SU-DHL-6 (cell line): Measurements from ENCODE around the gene EML1.

Experiments used
- H2AFZ ChIP-seq: fragments of 200-600 bp; sonication (generic); 2 replicates; pipeline ENCODE4 v1.6.1; 2014; ENCODE audit warnings: low read depth, mild to moderate bottlenecking, moderate library complexity, mixed read lengths, antibody characterized with exemption, low read length; ENCODE audit not compliant: severe bottlenecking
- H3F3A ChIP-seq: fragments of 200-600 bp; shearing (Covaris generic); 2 replicates; pipeline ENCODE4 v1.6.0; 2016; ENCODE audit warnings: antibody characterized with exemption, mild to moderate bottlenecking; ENCODE audit not compliant: insufficient read depth
- H3K27ac ChIP-seq: fragments of 200-600 bp; sonication (generic); 2 replicates; pipeline ENCODE4 v1.5.1; 2016; ENCODE audit warnings: low read depth, mild to moderate bottlenecking, low read length, moderate library complexity, mixed read lengths
- H3K27me3 ChIP-seq: fragments of 200-600 bp; sonication (generic), shearing (Covaris generic); 2 replicates; pipeline ENCODE4 v1.6.0; 2014; ENCODE audit warnings: mild to moderate bottlenecking, low read length
- H3K36me3 ChIP-seq: fragments of 200-600 bp; sonication (generic); 2 replicates; pipeline ENCODE4 v1.6.1; 2014; ENCODE audit warnings: mild to moderate bottlenecking, low read length, mixed read lengths
- H3K4me2 ChIP-seq: fragments of 300-600, 200-600 bp; shearing (Covaris generic), sonication (generic); 2 replicates; pipeline ENCODE4 v1.6.0; 2014; ENCODE audit warnings: low read length, low read depth, mild to moderate bottlenecking; ENCODE audit not compliant: poor library complexity, severe bottlenecking
- H3K4me3 ChIP-seq: fragments of 200-600 bp; sonication (generic); 2 replicates; pipeline ENCODE4 v1.5.1; 2014; ENCODE audit warnings: antibody characterized with exemption, low read length, mild to moderate bottlenecking, mixed read lengths; ENCODE audit not compliant: insufficient read depth, poor library complexity, severe bottlenecking
- H3K79me2 ChIP-seq: fragments of 200-600 bp; sonication (generic); 2 replicates; pipeline ENCODE4 v1.6.1; 2014; ENCODE audit warnings: mild to moderate bottlenecking, low read length, moderate library complexity; ENCODE audit not compliant: insufficient read depth
- H3K9ac ChIP-seq: fragments of 200-600 bp; sonication (generic); 2 replicates; pipeline ENCODE4 v1.7.0; 2014; ENCODE audit warnings: mild to moderate bottlenecking, low read length
- H3K9me2 ChIP-seq: fragments of 200-600 bp; sonication (generic); replicated peaks from 2 replicates; pipeline ENCODE4 v1.6.1; 2014; ENCODE audit warnings: low read length; ENCODE audit not compliant: insufficient read depth
- H3K9me3 ChIP-seq: fragments of 200-600 bp; sonication (generic); 2 replicates; pipeline ENCODE4 v1.6.1; 2014; ENCODE audit warnings: low read length, mixed read lengths; ENCODE audit not compliant: insufficient read depth
- H4K20me1 ChIP-seq: fragments of 200-600 bp; sonication (generic); 2 replicates; pipeline ENCODE4 v1.6.1; 2014; ENCODE audit warnings: low read depth, mild to moderate bottlenecking, antibody characterized with exemption, low read length, moderate library complexity, mixed read lengths
- EZH2phosphoT487 ChIP-seq: fragments of 200-600 bp; sonication (generic), shearing (Covaris generic); conservative IDR thresholded peaks from 2 replicates; pipeline ENCODE4 v1.6.1; 2018; ENCODE audit warnings: mild to moderate bottlenecking, antibody characterized with exemption, low read length, moderate library complexity, mixed read lengths
- TF ChIP-seq, protein P1 (sequence below): fragments of 200-600 bp; sonication (generic); IDR thresholded peaks from one replicate; pipeline ENCODE4 v1.5.1; 2017; ENCODE audit warnings: antibody characterized with exemption, mild to moderate bottlenecking, low read length, moderate library complexity; ENCODE audit not compliant: insufficient read depth, poor library complexity, severe bottlenecking

The EML1 gene

GRCh38 chr14:99863059-99863458 is 69.8 kb downstream of the EML1 start:
- H3K9ac ChIP-seq, result no peak overlapping the region

GRCh38 chr14:99865408-99865807 is 72.2 kb downstream of the EML1 start:
- no peaks in the 10 kb centered on the region for H3K36me3 ChIP-seq
- H3K9me2 ChIP-seq, result no peaks in the 10 kb centered on the region
- H3K79me2 ChIP-seq, result no peaks in the 10 kb centered on the region
- H3K9ac ChIP-seq, result no peak overlapping the region
- no peak overlapping the region for H2AFZ ChIP-seq
- no peak overlapping the region for H3K27ac ChIP-seq
- no peaks in the 10 kb centered on the region for H3K27me3 ChIP-seq
- no peak overlapping the region for H3K4me2 ChIP-seq
- H3K9me3 ChIP-seq, result no peaks in the 10 kb centered on the region
- TF ChIP-seq EZH2phosphoT487, result no peak
- no peaks in the 10 kb centered on the region for H4K20me1 ChIP-seq
- H3F3A ChIP-seq, result no peaks in the 10 kb centered on the region
- no peak overlapping the region for H3K4me3 ChIP-seq

More at GRCh38 chr14:99863059-99863458, 69.8 kb downstream of the EML1 start:
- Histone ChIP-seq H3K27ac (no peak overlapping the region), H3K27me3 (no peaks in the 10 kb centered on the region), H3F3A (no peaks in the 10 kb centered on the region), H3K4me3 (no peak overlapping the region), H3K4me2 (no peak overlapping the region), H4K20me1 (no peaks in the 10 kb centered on the region), H3K36me3 (no peaks in the 10 kb centered on the region), H3K9me2 (no peaks in the 10 kb centered on the region), H2AFZ (no peak overlapping the region), H3K9me3 (no peaks in the 10 kb centered on the region), H3K79me2 (no peaks in the 10 kb centered on the region)
- TF ChIP-seq, protein P1, sequence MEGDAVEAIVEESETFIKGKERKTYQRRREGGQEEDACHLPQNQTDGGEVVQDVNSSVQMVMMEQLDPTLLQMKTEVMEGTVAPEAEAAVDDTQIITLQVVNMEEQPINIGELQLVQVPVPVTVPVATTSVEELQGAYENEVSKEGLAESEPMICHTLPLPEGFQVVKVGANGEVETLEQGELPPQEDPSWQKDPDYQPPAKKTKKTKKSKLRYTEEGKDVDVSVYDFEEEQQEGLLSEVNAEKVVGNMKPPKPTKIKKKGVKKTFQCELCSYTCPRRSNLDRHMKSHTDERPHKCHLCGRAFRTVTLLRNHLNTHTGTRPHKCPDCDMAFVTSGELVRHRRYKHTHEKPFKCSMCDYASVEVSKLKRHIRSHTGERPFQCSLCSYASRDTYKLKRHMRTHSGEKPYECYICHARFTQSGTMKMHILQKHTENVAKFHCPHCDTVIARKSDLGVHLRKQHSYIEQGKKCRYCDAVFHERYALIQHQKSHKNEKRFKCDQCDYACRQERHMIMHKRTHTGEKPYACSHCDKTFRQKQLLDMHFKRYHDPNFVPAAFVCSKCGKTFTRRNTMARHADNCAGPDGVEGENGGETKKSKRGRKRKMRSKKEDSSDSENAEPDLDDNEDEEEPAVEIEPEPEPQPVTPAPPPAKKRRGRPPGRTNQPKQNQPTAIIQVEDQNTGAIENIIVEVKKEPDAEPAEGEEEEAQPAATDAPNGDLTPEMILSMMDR, result no peak
- no peak for TF ChIP-seq EZH2phosphoT487

DNA sequence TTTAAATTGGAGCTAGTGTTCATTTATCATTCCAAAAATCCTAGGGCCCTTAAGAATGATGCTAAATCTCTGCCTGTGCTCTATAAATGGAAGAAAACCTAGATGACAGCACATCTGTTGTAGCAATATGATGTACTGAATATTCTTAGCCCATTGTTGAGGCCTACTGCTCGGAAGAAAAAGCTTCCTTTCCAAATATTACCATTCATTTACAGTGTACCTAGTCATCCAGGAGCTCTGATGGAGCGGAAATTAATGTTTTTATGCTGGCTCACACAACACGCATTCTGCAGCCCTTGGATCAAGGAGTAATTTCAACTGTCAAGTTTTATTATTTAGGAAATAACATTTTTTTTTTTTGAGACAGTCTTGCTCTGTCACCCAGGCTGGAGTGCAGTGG is 77.4 kb downstream of the EML1 start:
- no peaks in the 10 kb centered on the region for H3F3A ChIP-seq
- no peaks in the 10 kb centered on the region for H3K9me3 ChIP-seq
- no peak overlapping the region for H3K4me2 ChIP-seq
- no peaks in the 10 kb centered on the region for H4K20me1 ChIP-seq
- H3K27ac ChIP-seq, result no peak overlapping the region
- H2AFZ ChIP-seq, result no peak overlapping the region
- no peaks in the 10 kb centered on the region for H3K27me3 ChIP-seq
- H3K4me3 ChIP-seq, result no peak overlapping the region
- H3K79me2 ChIP-seq, result no peaks in the 10 kb centered on the region
- H3K9ac ChIP-seq, result no peak overlapping the region
- H3K9me2 ChIP-seq, result no peaks in the 10 kb centered on the region
- H3K36me3 ChIP-seq, result no peaks in the 10 kb centered on the region
- no peak for TF ChIP-seq EZH2phosphoT487
- TF ChIP-seq, protein P1, result no peak

GRCh38 chr14:99871771-99872170 is 78.6 kb downstream of the EML1 start:
- Histone ChIP-seq H3K9me3 (no peaks in the 10 kb centered on the region), H3K4me2 (no peak overlapping the region), H3K27me3 (no peaks in the 10 kb centered on the region), H3K4me3 (no peak overlapping the region), H4K20me1 (no peaks in the 10 kb centered on the region), H3F3A (no peaks in the 10 kb centered on the region), H3K79me2 (no peaks in the 10 kb centered on the region), H2AFZ (no peak overlapping the region), H3K27ac (no peak overlapping the region), H3K9me2 (no peaks in the 10 kb centered on the region), H3K9ac (no peak overlapping the region), H3K36me3 (no peaks in the 10 kb centered on the region)
- TF ChIP-seq, protein P1, result no peak
- TF ChIP-seq EZH2phosphoT487, result no peak
